ENCODE measurements around the gene TRPC4AP. TPM values are rescaled to one million over a fixed set of nuclear protein-coding genes. Genes with fewer than 3 reads are reported as not detected.

TRPC4AP gene
- total RNA-seq, 1 donor from 2014 or later = 90.2 TPM

GRCh38 chr20:35055445-35056276 lies 36.9 kb downstream of the TRPC4AP start:
- DNase-seq = peak; percentile 14

- no peak for DNase-seq
Measured at GRCh38 chr20:35054814-35055213, 37.8 kb downstream of the TRPC4AP start.

GRCh38 chr20:35052616-35053015 lies 40.0 kb downstream of the TRPC4AP start:
- peak; percentile 89 for DNase-seq

DNA sequence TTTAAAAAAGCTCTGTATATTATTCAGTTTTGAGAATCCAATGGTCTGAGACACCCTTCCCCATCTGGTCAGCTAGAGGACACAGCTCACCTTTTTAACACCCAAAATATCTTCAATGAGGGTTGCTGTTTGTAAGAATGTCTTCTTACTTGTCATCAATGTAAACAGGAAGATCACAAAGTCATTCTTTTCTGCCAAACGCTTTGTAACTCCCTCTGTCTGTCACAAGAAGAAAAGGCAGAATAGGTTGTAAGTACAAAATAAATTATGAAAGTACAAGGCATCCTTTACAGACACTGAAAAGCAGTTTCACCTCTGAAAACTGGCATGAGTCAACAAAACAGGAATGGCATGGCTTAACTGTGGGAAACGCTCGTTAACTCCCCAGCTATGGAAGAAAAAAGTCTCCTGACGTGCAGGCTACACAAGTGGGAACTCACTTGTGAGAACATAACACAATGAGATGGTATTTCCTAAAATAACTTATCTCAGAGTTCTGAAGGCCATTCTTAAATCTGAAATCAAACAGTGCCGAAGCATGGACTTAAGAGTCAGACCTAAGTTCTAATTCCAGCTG lies 42.7 kb downstream of the TRPC4AP start:
- peak; percentile 67 for DNase-seq

- DNase-seq = no peak
Measured at GRCh38 chr20:35048739-35049138, 43.9 kb downstream of the TRPC4AP start.

DNA sequence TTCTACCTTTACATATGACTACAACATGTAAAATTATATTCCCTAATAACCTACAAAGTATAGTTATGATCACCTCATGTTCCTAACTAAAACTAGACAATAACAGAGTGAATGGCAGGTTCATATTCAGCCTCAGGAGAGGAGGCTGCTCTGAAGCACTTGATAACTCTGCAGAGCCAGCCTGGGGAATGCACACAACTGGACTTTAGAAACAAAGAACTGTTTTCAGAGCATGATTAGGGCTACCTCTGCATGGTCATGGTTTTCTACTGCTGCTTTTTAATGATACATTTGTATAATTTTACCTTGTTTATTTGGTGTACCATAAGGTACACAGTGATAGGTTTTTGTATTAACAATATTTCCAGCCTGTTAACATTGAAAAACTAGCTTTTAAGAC lies 50.3 kb downstream of the TRPC4AP start:
- DNase-seq = no peak

DNA sequence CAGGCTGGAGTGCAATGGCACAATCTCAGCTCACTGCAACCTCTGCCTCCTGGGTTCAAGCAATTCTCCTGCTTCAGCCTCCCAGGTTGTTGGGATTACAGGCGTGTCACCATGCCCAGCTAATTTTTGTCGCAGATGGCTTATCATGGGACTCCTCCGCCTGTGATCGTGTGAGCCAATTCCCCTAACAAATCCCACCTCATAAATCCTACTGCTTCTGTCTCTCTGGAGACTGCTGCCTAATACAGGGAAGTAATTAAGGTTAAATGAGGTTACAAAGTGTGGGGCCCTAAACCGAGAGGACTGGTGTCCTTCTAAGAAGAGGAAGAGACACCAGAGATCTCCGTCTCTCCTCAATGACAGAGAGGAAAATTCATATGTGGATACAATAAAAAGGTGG lies 52.0 kb downstream of the TRPC4AP start:
- DNase-seq = no peak

GRCh38 chr20:35039846-35040489 lies 52.6 kb downstream of the TRPC4AP start:
- DNase-seq = no peak

DNA sequence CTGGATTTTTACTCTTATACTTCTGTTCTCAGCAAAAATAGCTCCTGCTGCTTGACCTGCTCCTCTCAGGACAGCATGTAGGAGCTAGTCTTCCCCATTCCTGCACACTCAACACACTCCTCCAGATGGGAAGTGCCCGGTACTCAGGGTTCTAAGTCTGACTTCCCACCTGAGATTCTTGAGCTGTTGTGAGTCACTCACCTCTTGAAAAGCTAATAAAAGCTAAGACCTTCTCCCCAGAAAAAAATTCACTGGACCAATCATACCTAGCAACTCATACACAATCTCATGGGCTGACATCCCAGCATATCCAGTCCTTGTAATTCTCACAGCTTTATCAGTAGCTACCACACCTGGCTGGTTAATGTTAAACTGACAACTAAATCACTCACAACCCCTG lies 53.5 kb downstream of the TRPC4AP start:
- DNase-seq = no peak

DNA sequence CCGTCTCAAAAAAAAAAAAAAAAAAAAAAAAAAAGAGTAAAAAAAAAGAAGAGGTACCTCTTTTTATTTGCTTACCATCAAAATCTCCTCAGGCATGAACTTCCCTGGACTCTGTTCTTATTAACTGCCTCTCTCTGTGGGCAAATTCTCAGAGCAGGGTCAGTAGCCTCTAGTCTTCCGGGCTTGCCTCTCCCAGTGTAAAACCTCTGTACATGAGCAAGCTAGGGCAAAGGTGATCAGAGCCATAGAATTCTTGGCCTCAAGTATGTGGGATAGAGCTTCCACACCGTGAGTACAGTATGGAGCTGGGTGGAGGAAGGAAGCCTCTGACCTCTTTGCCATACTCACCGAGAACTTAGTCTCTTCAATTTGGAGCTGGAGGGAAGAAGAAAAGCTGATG lies 58.5 kb downstream of the TRPC4AP start:
- DNase-seq = no peak

GRCh38 chr20:35030136-35030535 lies 62.5 kb downstream of the TRPC4AP start:
- DNase-seq = no peak

DNA sequence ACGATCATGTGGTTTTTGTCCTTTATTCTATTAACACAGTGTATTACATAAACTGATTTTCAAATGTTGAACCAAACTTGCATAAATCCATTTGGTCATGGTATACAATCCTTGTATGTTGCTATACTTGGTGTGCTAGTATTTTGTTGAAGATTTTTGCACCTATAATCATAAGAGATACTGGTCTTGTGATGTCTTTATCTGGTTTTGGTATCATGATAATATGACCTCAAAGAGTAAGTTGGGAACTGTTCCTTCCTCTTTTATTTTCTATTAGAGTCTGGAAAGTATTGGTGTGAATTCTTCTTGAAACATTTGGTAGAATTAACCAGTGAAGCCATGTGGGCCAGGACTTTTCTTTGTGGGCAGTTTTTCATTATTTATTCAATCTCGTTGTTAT lies 65.3 kb downstream of the TRPC4AP start:
- no peak for DNase-seq

GRCh38 chr20:35025116-35025515 lies 67.5 kb downstream of the TRPC4AP start:
- no peak for DNase-seq

- no peak for DNase-seq
Measured at GRCh38 chr20:35023624-35024023, 69.0 kb downstream of the TRPC4AP start.

GRCh38 chr20:35021831-35022230 lies 70.8 kb downstream of the TRPC4AP start:
- no peak for DNase-seq

DNA sequence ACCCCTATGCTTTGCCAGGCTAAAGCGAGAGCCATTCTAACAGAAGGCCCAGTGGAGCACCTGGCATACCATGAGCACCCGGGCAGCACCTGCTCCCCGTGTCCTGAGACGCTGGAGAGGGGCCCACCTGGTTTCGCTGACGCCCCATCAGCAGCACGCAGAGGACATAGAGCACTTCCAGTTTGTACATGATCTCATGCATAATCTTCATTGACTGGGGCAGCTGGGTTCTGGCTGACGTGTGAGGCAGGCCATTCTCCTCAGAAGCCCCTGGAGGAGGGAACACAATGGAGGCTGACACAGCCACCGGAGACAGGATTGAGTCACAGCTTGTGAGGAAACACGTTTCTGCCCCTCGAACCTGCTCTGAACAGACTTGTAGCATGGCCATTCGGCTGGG lies 71.5 kb downstream of the TRPC4AP start:
- DNase-seq = peak; percentile 97

- DNase-seq = no peak
Measured at GRCh38 chr20:35020108-35020928, 72.3 kb downstream of the TRPC4AP start.

GRCh38 chr20:35018590-35019371 lies 73.8 kb downstream of the TRPC4AP start:
- no peak for DNase-seq

- no peak for DNase-seq
Measured at GRCh38 chr20:35017099-35017835, 75.3 kb downstream of the TRPC4AP start.

DNA sequence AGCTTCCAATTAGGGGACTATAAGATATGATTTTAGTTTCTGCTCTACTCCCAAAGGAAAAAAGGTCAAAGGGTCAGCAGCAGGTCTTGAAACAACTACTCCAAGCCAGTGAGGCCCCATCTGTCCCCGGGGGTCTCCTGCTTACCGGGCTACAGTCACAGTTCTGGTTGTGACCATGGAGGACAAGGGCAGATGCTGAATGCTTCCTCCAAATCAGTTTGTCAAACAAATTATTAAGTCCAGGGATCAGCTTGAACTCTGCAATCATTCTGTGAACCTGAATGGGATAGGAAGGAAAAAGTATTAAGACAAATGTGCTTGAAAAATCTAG lies 76.8 kb downstream of the TRPC4AP start:
- DNase-seq = no peak

DNA sequence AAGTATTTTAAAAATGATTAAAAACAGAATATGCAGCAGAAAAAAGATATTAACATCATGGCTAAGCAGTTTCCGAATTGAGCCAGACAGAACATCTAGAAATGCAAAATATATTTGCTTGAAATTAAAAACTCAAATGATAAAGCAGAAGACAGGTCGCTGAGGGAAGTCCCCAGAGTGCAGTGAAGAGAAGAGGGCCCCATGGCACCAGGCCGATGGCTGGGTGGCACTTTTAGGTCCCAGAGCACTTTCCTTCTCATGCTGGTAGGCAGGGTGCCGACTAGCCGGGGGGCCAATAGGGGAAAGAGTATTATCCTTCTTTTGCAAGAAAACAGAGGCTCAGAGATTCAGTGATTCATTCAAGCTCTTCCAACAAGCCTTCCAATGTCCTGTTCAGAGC lies 78.1 kb downstream of the TRPC4AP start:
- no peak for DNase-seq

Measured in dermis blood vessel endothelial cell (primary cell).